ENCODE results near the gene UBE4B.
A peak's percentile ranks its signal among the peaks of the same experiment; 100 is the strongest.

The UBE4B gene

GRCh38 chr1:10146391-10146790, 113.6 kb downstream of the UBE4B start:
- peaks cover 4% of the 10 kb centered on the region; the same call in 1 of the 2 replicates for H3F3A ChIP-seq (ENCODE audit: insufficient read depth, low read length)
- no peak overlapping the region for H3K9ac ChIP-seq (ENCODE audit: low read length)
- no peaks in the 10 kb centered on the region for H3K9me2 ChIP-seq (replicated peaks; ENCODE audit: insufficient read depth, low read length)
- no peaks in the 10 kb centered on the region for H3K36me3 ChIP-seq (replicated peaks; ENCODE audit: insufficient read depth, low read length)
- H3K4me2 ChIP-seq (ENCODE audit: low read depth, low read length), result no peak overlapping the region
- no peaks in the 10 kb centered on the region for H3K4me1 ChIP-seq (ENCODE audit: low read length)
- H4K20me1 ChIP-seq (ENCODE audit: insufficient read depth, low read length), result no peaks in the 10 kb centered on the region
- H3K4me3 ChIP-seq (ENCODE audit: low read length), result no peak overlapping the region
- no peak overlapping the region for H2AFZ ChIP-seq (ENCODE audit: low read length)
- H3K27me3 ChIP-seq (replicated peaks; ENCODE audit: insufficient read depth, low read length), result no peaks in the 10 kb centered on the region
- no peak overlapping the region for H3K27ac ChIP-seq (ENCODE audit: low read length)
- DNase-seq, result no peak
- H3K9me3 ChIP-seq (replicated peaks; ENCODE audit: insufficient read depth, low read length), result no peaks in the 10 kb centered on the region
- no peaks in the 10 kb centered on the region for H3K79me2 ChIP-seq (ENCODE audit: low read length)
- TF ChIP-seq EZH2 (optimal IDR thresholded peaks at IDR 0.05; ENCODE audit: low read depth, low read length) (no peak), CTCF (IDR thresholded peaks at IDR 0.05; ENCODE audit: low read length) (no peak), EZH2phosphoT487 (IDR thresholded peaks at IDR 0.05; ENCODE audit: low read length) (no peak)

GRCh38 chr1:10149231-10149630, 116.5 kb downstream of the UBE4B start:
- Histone ChIP-seq H3K9ac (ENCODE audit: low read length) (no peak overlapping the region), H3K36me3 (replicated peaks; ENCODE audit: insufficient read depth, low read length) (no peaks in the 10 kb centered on the region), H3K9me2 (replicated peaks; ENCODE audit: insufficient read depth, low read length) (no peaks in the 10 kb centered on the region), H2AFZ (ENCODE audit: low read length) (no peak overlapping the region), H3K4me3 (ENCODE audit: low read length) (no peak overlapping the region), H3F3A (ENCODE audit: insufficient read depth, low read length) (peaks cover 5% of the 10 kb centered on the region; the same call in 1 of the 2 replicates), H3K4me2 (ENCODE audit: low read depth, low read length) (no peak overlapping the region), H4K20me1 (ENCODE audit: insufficient read depth, low read length) (no peaks in the 10 kb centered on the region), H3K27ac (ENCODE audit: low read length) (no peak overlapping the region), H3K79me2 (ENCODE audit: low read length) (no peaks in the 10 kb centered on the region), H3K9me3 (replicated peaks; ENCODE audit: insufficient read depth, low read length) (no peaks in the 10 kb centered on the region), H3K27me3 (replicated peaks; ENCODE audit: insufficient read depth, low read length) (no peaks in the 10 kb centered on the region), H3K4me1 (ENCODE audit: low read length) (no peaks in the 10 kb centered on the region)
- DNase-seq, result no peak
- no peak for TF ChIP-seq EZH2 (optimal IDR thresholded peaks at IDR 0.05; ENCODE audit: low read depth, low read length)
- no peak for TF ChIP-seq EZH2phosphoT487 (IDR thresholded peaks at IDR 0.05; ENCODE audit: low read length)
- TF ChIP-seq CTCF (IDR thresholded peaks at IDR 0.05; ENCODE audit: low read length), result no peak

- TF ChIP-seq EZH2 (optimal IDR thresholded peaks at IDR 0.05; ENCODE audit: low read depth, low read length) (no peak), EZH2phosphoT487 (IDR thresholded peaks at IDR 0.05; ENCODE audit: low read length) (no peak), CTCF (IDR thresholded peaks at IDR 0.05; ENCODE audit: low read length) (peak; percentile 50)
- Histone ChIP-seq H3K4me1 (ENCODE audit: low read length) (no peaks in the 10 kb centered on the region), H3F3A (ENCODE audit: insufficient read depth, low read length) (peaks cover 5% of the 10 kb centered on the region; the same call in 1 of the 2 replicates), H3K27me3 (replicated peaks; ENCODE audit: insufficient read depth, low read length) (no peaks in the 10 kb centered on the region), H3K9me2 (replicated peaks; ENCODE audit: insufficient read depth, low read length) (no peaks in the 10 kb centered on the region), H4K20me1 (ENCODE audit: insufficient read depth, low read length) (no peaks in the 10 kb centered on the region), H3K36me3 (replicated peaks; ENCODE audit: insufficient read depth, low read length) (no peaks in the 10 kb centered on the region), H3K9ac (ENCODE audit: low read length) (no peak overlapping the region), H3K27ac (ENCODE audit: low read length) (no peak overlapping the region), H3K79me2 (ENCODE audit: low read length) (no peaks in the 10 kb centered on the region), H3K9me3 (replicated peaks; ENCODE audit: insufficient read depth, low read length) (no peaks in the 10 kb centered on the region), H3K4me3 (ENCODE audit: low read length) (no peak overlapping the region), H2AFZ (ENCODE audit: low read length) (no peak overlapping the region), H3K4me2 (ENCODE audit: low read depth, low read length) (no peak overlapping the region)
- DNase-seq, result peak; percentile 24
Measured at GRCh38 chr1:10152709-10153284, 120.0 kb downstream of the UBE4B start.

Measured in MM.1S (cell line).